ENCODE measurements around the gene SGTA.

The SGTA gene

GRCh38 chr19:2824129-2824528 is 41.1 kb upstream of the SGTA start:
- Histone ChIP-seq H3K36me3 (ENCODE audit: insufficient read depth, low read length) (no peaks in the 10 kb centered on the region), H3K27me3 (ENCODE audit: insufficient read depth, low read length) (no peaks in the 10 kb centered on the region), H3K4me2 (ENCODE audit: low read length) (no peak overlapping the region), H2AFZ (ENCODE audit: low read length) (no peak overlapping the region), H3K9ac (ENCODE audit: low read length) (no peak overlapping the region), H3K9me2 (ENCODE audit: low read depth, low read length) (no peaks in the 10 kb centered on the region), H3K79me2 (ENCODE audit: insufficient read depth, low read length) (no peaks in the 10 kb centered on the region), H3K27ac (ENCODE audit: low read depth, low read length, poor library complexity, severe bottlenecking) (no peak overlapping the region), H3K4me1 (ENCODE audit: insufficient read depth, low read length, severe bottlenecking) (peaks cover 4% of the 10 kb centered on the region), H4K20me1 (ENCODE audit: insufficient read depth, low read length) (no peaks in the 10 kb centered on the region), H3K4me3 (ENCODE audit: low read depth, low read length, poor library complexity, severe bottlenecking) (no peak overlapping the region), H3F3A (ENCODE audit: insufficient read depth, low read length) (no peaks in the 10 kb centered on the region), H3K9me3 (ENCODE audit: low read length) (0 out of 2 replicates have a peak, but pooled peaks cover 2% of the 10 kb centered on the region)
- no peak for TF ChIP-seq CTCF (IDR thresholded peaks at IDR 0.05; ENCODE audit: low read length)
- no peak for TF ChIP-seq EZH2 (IDR thresholded peaks at IDR 0.05; ENCODE audit: borderline replicate concordance, low read length)

- Histone ChIP-seq H3K9me2 (ENCODE audit: low read depth, low read length) (no peaks in the 10 kb centered on the region), H3K4me3 (ENCODE audit: low read depth, low read length, poor library complexity, severe bottlenecking) (no peak overlapping the region), H3K9me3 (ENCODE audit: low read length) (0 out of 2 replicates have a peak, but pooled peaks cover 2% of the 10 kb centered on the region), H3F3A (ENCODE audit: insufficient read depth, low read length) (no peaks in the 10 kb centered on the region), H3K36me3 (ENCODE audit: insufficient read depth, low read length) (no peaks in the 10 kb centered on the region), H4K20me1 (ENCODE audit: insufficient read depth, low read length) (no peaks in the 10 kb centered on the region), H3K79me2 (ENCODE audit: insufficient read depth, low read length) (no peaks in the 10 kb centered on the region), H2AFZ (ENCODE audit: low read length) (no peak overlapping the region), H3K4me2 (ENCODE audit: low read length) (no peak overlapping the region), H3K4me1 (ENCODE audit: insufficient read depth, low read length, severe bottlenecking) (peaks cover 4% of the 10 kb centered on the region), H3K27ac (ENCODE audit: low read depth, low read length, poor library complexity, severe bottlenecking) (no peak overlapping the region), H3K27me3 (ENCODE audit: insufficient read depth, low read length) (no peaks in the 10 kb centered on the region), H3K9ac (ENCODE audit: low read length) (no peak overlapping the region)
- TF ChIP-seq CTCF (IDR thresholded peaks at IDR 0.05; ENCODE audit: low read length) (no peak), EZH2 (IDR thresholded peaks at IDR 0.05; ENCODE audit: borderline replicate concordance, low read length) (no peak)
Observed at GRCh38 chr19:2823646-2824045, 40.6 kb upstream of the SGTA start.

- Histone ChIP-seq H3K27ac (ENCODE audit: low read depth, low read length, poor library complexity, severe bottlenecking) (no peak overlapping the region), H3K4me1 (ENCODE audit: insufficient read depth, low read length, severe bottlenecking) (peaks cover 4% of the 10 kb centered on the region), H3K9me3 (ENCODE audit: low read length) (0 out of 2 replicates have a peak, but pooled peaks cover 2% of the 10 kb centered on the region), H2AFZ (ENCODE audit: low read length) (no peak overlapping the region), H3K4me3 (ENCODE audit: low read depth, low read length, poor library complexity, severe bottlenecking) (no peak overlapping the region), H3K4me2 (ENCODE audit: low read length) (no peak overlapping the region), H3F3A (ENCODE audit: insufficient read depth, low read length) (no peaks in the 10 kb centered on the region), H3K9ac (ENCODE audit: low read length) (no peak overlapping the region), H3K27me3 (ENCODE audit: insufficient read depth, low read length) (no peaks in the 10 kb centered on the region), H3K79me2 (ENCODE audit: insufficient read depth, low read length) (no peaks in the 10 kb centered on the region), H4K20me1 (ENCODE audit: insufficient read depth, low read length) (no peaks in the 10 kb centered on the region), H3K36me3 (ENCODE audit: insufficient read depth, low read length) (no peaks in the 10 kb centered on the region), H3K9me2 (ENCODE audit: low read depth, low read length) (no peaks in the 10 kb centered on the region)
- TF ChIP-seq CTCF (IDR thresholded peaks at IDR 0.05; ENCODE audit: low read length) = no peak
- no peak for TF ChIP-seq EZH2 (IDR thresholded peaks at IDR 0.05; ENCODE audit: borderline replicate concordance, low read length)
Observed at GRCh38 chr19:2822846-2823245, 39.8 kb upstream of the SGTA start.

All from OCI-LY1 (cell line).